Mesendoderm (in vitro differentiated cells): ENCODE measurements around the gene PDZD11.
"Not testable (repeated sequence)": the region's sequence is repeated elsewhere in the genome, so short reads cannot be mapped to it uniquely, and the experiment has no call there.

Experiments
- DNase-seq: peaks from one replicate; pipeline ENCODE4 v3.0.0; 2013
- H2AK5ac ChIP-seq: 2 replicates; pipeline ENCODE4 v1.6.1; 2013; ENCODE audit warnings: low read length, inconsistent platforms
- H2BK120ac ChIP-seq: 2 replicates; pipeline ENCODE4 v1.6.1; 2013; ENCODE audit warnings: low read depth, mild to moderate bottlenecking, low read length, moderate library complexity, mixed read lengths
- H2BK15ac ChIP-seq: replicated peaks from 2 replicates; pipeline ENCODE4 v1.6.1; 2013; ENCODE audit warnings: low read depth, mild to moderate bottlenecking, moderate library complexity
- H2BK5ac ChIP-seq: 2 replicates; pipeline ENCODE4 v1.6.1; 2013; ENCODE audit warnings: low read length, inconsistent platforms
- H3K18ac ChIP-seq: 2 replicates; pipeline ENCODE4 v1.6.1; 2013; ENCODE audit warnings: mild to moderate bottlenecking, low read length, mixed read lengths
- H3K23ac ChIP-seq: one replicate; pipeline ENCODE4 v1.6.1; 2013; ENCODE audit warnings: low read length
- H3K27ac ChIP-seq: 2 replicates; pipeline ENCODE4 v1.5.1; 2013; ENCODE audit warnings: low read depth, mild to moderate bottlenecking, inconsistent platforms, low read length, moderate library complexity
- H3K27me3 ChIP-seq: 2 replicates; pipeline ENCODE4 v1.6.1; 2013; ENCODE audit warnings: low read length, control low read depth, mild to moderate bottlenecking, inconsistent platforms; ENCODE audit not compliant: insufficient read depth, poor library complexity
- H3K36me3 ChIP-seq: 2 replicates; pipeline ENCODE4 v1.6.1; 2013; ENCODE audit warnings: low read length, inconsistent platforms; ENCODE audit not compliant: control insufficient read depth, insufficient read depth
- H3K4ac ChIP-seq: one replicate; pipeline ENCODE4 v1.6.1; 2013; ENCODE audit warnings: low read depth, mild to moderate bottlenecking, low read length, moderate library complexity
- H3K4me1 ChIP-seq: 2 replicates; pipeline ENCODE4 v1.6.1; 2013; ENCODE audit warnings: low read depth, low read length, inconsistent platforms; ENCODE audit not compliant: control insufficient read depth
- H3K4me2 ChIP-seq: 2 replicates; pipeline ENCODE4 v1.6.1; 2013; ENCODE audit warnings: low read length
- H3K4me3 ChIP-seq: 2 replicates; pipeline ENCODE4 v1.5.1; 2013; ENCODE audit warnings: mild to moderate bottlenecking, low read length
- H3K56ac ChIP-seq: one replicate; pipeline ENCODE4 v1.6.1; 2013; ENCODE audit warnings: low read length
- H3K79me1 ChIP-seq: 2 replicates; pipeline ENCODE4 v1.6.1; 2013; ENCODE audit warnings: low read length, inconsistent platforms
- H3K79me2 ChIP-seq: 2 replicates; pipeline ENCODE4 v1.6.1; 2013; ENCODE audit warnings: mild to moderate bottlenecking, low read length; ENCODE audit not compliant: control insufficient read depth, insufficient read depth
- H3K9ac ChIP-seq: 2 replicates; pipeline ENCODE4 v1.6.1; 2013; ENCODE audit warnings: low read length, inconsistent platforms
- H4K5ac ChIP-seq: one replicate; pipeline ENCODE4 v1.6.1; 2013; ENCODE audit warnings: low read length
- H4K8ac ChIP-seq: one replicate; pipeline ENCODE4 v1.6.1; 2013; ENCODE audit warnings: low read depth, mild to moderate bottlenecking, control low read depth, low read length, moderate library complexity
- WGBS: extraction: QIAGEN DNeasy Blood & Tissue Kit; methylation state at CpG from one replicate; pipeline ENCODE4 v1.1.7; 2013; ENCODE audit warnings: low lambda C conversion rate, missing lambda C conversion rate; ENCODE audit not compliant: insufficient coverage; ENCODE audit errors: extremely low coverage; 5-methylcytosine and 5-hydroxymethylcytosine counted together

PDZD11 gene

DNA sequence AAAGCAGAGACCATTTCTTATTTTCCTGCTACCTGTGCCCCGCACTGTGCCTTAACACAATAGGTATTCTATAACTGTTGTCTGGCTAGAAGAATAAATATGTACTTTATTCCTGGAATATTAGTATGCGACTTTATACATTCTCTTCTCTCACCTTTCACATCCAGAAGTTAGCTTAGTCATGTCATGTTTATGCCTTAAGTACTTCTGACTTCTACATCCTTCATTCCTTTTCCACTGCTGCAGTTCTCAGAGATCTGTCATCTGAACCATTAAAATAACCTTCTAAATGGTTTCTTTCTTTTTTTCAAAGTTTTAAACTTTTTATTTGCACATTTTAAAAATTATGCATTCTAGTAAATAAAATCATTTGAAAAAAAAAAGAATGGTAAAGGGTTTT is 34.6 kb upstream of the PDZD11 start:
- WGBS: no CpG with 5 or more reads among the region's 2 CpGs
- Histone ChIP-seq H3K4me2 (no peak overlapping the region), H3K18ac (no peak overlapping the region), H2BK120ac (no peak overlapping the region), H3K27me3 (no peaks in the 10 kb centered on the region), H2AK5ac (no peak overlapping the region), H4K5ac (no peak overlapping the region), H3K4ac (no peak overlapping the region), H2BK15ac (no peak overlapping the region), H4K8ac (no peak overlapping the region), H3K4me3 (no peak overlapping the region), H3K9ac (no peak overlapping the region), H3K79me1 (no peaks in the 10 kb centered on the region), H3K4me1 (no peaks in the 10 kb centered on the region), H3K23ac (no peak overlapping the region), H3K27ac (no peak overlapping the region), H3K36me3 (no peaks in the 10 kb centered on the region), H3K79me2 (no peaks in the 10 kb centered on the region), H3K56ac (no peak overlapping the region), H2BK5ac (no peak overlapping the region)
- DNase-seq: no peak

DNA sequence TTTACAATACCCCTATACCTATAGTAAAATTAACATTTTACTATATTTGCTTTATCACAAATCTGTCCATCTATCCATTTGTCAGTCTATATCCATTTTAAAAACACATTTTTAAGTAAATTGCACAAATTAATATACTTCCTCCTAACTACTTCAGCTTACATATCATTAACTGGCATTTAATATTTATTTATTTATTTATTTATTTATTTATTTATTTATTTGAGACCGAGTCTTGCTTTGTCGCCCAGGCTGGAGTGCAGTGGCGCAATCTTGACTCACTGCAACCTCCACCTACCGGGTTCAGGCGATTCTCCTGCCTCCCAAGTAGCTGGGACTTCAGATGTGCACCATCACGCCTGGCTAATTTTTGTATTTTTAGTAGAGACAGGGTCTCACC is 33.9 kb upstream of the PDZD11 start:
- not testable (repeated sequence) for H4K8ac ChIP-seq, H3K4me1 ChIP-seq, H3K4me3 ChIP-seq, H4K5ac ChIP-seq, H3K9ac ChIP-seq, H3K36me3 ChIP-seq, H3K4me2 ChIP-seq, H2BK120ac ChIP-seq, H2BK5ac ChIP-seq, H3K27me3 ChIP-seq, H2AK5ac ChIP-seq, H3K23ac ChIP-seq, H3K79me2 ChIP-seq, H3K79me1 ChIP-seq, H3K27ac ChIP-seq, H3K18ac ChIP-seq, DNase-seq, H2BK15ac ChIP-seq, H3K56ac ChIP-seq, H3K4ac ChIP-seq
- WGBS: no CpG with 5 or more reads among the region's 6 CpGs

DNA sequence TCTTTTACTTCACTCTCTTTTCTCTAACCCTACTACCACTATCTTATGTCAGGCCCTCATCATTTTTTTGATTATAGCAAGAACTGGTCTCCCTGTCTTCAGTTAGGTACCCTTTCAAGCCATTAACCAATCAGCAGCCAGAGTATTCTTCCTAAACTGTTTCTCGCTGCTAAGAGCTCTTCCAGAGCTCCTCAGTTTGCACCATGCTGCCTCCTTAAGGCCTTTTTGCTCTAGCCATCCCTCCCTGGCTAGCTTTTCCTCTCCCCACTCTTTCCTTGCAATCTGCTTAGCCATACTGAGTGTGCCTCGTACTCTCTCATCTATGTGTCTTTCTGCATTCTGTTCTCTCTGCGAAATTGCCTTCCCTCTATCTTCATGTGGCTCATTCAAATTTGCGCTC is 33.1 kb upstream of the PDZD11 start:
- H3K79me2 ChIP-seq: no peaks in the 10 kb centered on the region
- no peaks in the 10 kb centered on the region for H3K27me3 ChIP-seq
- no peak overlapping the region for H2AK5ac ChIP-seq
- H2BK120ac ChIP-seq: no peak overlapping the region
- H3K4ac ChIP-seq: no peak overlapping the region
- H3K4me3 ChIP-seq: no peak overlapping the region
- H3K27ac ChIP-seq: no peak overlapping the region
- H3K56ac ChIP-seq: no peak overlapping the region
- WGBS: no CpG with 5 or more reads among the region's 4 CpGs
- H3K18ac ChIP-seq: no peak overlapping the region
- H4K8ac ChIP-seq: no peak overlapping the region
- no peak overlapping the region for H3K23ac ChIP-seq
- no peak overlapping the region for H2BK15ac ChIP-seq
- no peak overlapping the region for H2BK5ac ChIP-seq
- no peak overlapping the region for H3K4me2 ChIP-seq
- H4K5ac ChIP-seq: no peak overlapping the region
- DNase-seq: peak; percentile 8
- no peak overlapping the region for H3K9ac ChIP-seq
- H3K36me3 ChIP-seq: no peaks in the 10 kb centered on the region
- no peaks in the 10 kb centered on the region for H3K4me1 ChIP-seq
- H3K79me1 ChIP-seq: no peaks in the 10 kb centered on the region

DNA sequence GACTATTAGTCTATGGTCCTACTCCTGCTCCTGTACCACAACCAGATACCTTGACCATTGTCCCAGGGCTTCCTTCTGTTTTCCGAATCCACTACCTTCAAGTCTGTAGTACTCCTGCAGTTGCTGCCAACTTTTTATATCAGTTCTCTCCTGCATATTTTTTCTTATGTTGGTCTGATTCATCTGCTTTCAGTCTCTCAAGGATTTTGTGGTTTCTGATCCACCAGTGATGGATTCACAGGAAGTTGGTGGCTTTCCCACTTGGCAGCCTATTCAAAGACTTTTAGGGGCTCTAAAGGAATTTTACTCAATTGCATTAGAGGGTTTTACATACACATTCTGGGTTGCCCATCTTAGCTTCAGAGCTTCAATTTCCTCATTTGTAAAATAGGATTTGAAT is 23.8 kb upstream of the PDZD11 start:
- Histone ChIP-seq H3K56ac (no peak overlapping the region), H3K36me3 (no peaks in the 10 kb centered on the region), H2BK15ac (no peak overlapping the region), H3K4ac (no peak overlapping the region), H3K4me2 (no peak overlapping the region), H3K79me2 (no peaks in the 10 kb centered on the region), H2BK120ac (no peak overlapping the region), H4K8ac (no peak overlapping the region), H2AK5ac (no peak overlapping the region), H3K4me1 (no peaks in the 10 kb centered on the region), H3K79me1 (no peaks in the 10 kb centered on the region), H3K27me3 (no peaks in the 10 kb centered on the region), H2BK5ac (no peak overlapping the region), H4K5ac (no peak overlapping the region), H3K27ac (no peak overlapping the region), H3K18ac (no peak overlapping the region), H3K9ac (no peak overlapping the region), H3K4me3 (no peak overlapping the region), H3K23ac (no peak overlapping the region)
- no peak for DNase-seq
- no CpG with 5 or more reads among the region's 1 CpG for WGBS

DNA sequence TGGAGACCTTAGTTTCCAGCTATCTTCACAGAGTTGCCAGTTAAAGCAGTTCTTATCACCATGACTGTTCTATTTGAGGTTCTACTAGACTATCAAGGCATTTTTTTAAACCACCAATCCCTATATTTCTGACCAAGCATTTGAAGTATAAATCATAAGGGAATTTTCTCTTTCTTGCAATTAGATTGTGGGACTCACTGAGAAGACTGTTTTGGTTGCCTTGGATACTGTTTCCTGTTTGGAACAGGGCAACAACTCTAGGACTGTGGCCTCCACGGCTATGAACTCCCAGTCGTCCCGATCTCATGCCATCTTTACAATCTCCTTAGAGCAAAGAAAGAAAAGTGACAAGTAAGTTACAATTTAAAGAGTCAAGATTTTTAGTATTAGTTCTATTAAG is 12.0 kb upstream of the PDZD11 start:
- H4K8ac ChIP-seq: no peak overlapping the region
- DNase-seq: peak; percentile 0
- no peak overlapping the region for H3K23ac ChIP-seq
- no peaks in the 10 kb centered on the region for H3K36me3 ChIP-seq
- H3K9ac ChIP-seq: no peak overlapping the region
- no peaks in the 10 kb centered on the region for H3K4me1 ChIP-seq
- H3K79me1 ChIP-seq: no peaks in the 10 kb centered on the region
- no CpG with 5 or more reads among the region's 3 CpGs for WGBS
- no peak overlapping the region for H2AK5ac ChIP-seq
- no peak overlapping the region for H3K4me2 ChIP-seq
- H3K4ac ChIP-seq: no peak overlapping the region
- H3K4me3 ChIP-seq: no peak overlapping the region
- H3K79me2 ChIP-seq: no peaks in the 10 kb centered on the region
- H2BK120ac ChIP-seq: no peak overlapping the region
- no peak overlapping the region for H3K18ac ChIP-seq
- no peak overlapping the region for H2BK15ac ChIP-seq
- no peak overlapping the region for H3K56ac ChIP-seq
- H3K27ac ChIP-seq: no peak overlapping the region
- no peaks in the 10 kb centered on the region for H3K27me3 ChIP-seq
- H4K5ac ChIP-seq: no peak overlapping the region
- no peak overlapping the region for H2BK5ac ChIP-seq

DNA sequence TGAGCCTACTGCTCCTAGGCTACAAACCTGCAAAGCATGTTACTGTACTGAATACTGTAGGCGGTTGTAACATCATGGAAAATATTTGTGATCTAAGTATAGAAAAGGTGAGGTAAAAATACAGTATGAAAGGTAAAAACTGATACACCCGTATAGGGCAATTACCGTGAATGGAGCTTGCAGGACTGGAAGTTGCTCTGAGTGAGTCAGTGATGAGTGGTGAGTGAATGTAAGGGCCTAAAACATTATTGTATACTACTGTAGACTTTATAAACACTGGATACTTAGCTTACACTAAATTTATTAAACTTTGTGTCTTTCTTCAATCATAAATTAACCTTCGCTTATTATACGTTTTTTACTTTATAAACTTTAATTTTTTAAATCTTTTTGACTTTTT is 3.9 kb upstream of the PDZD11 start:
- Histone ChIP-seq H3K56ac (no peak overlapping the region), H2BK120ac (no peak overlapping the region)
- no peak for DNase-seq

More for the DNA sequence above, 3.9 kb upstream of the PDZD11 start:
- H2BK15ac ChIP-seq: no peak overlapping the region
- H3K79me2 ChIP-seq: peaks cover 3% of the 10 kb centered on the region
- no peak overlapping the region for H3K9ac ChIP-seq
- no peak overlapping the region for H3K18ac ChIP-seq
- H3K27me3 ChIP-seq: no peaks in the 10 kb centered on the region
- H3K4ac ChIP-seq: no peak overlapping the region
- H4K5ac ChIP-seq: no peak overlapping the region
- H4K8ac ChIP-seq: no peak overlapping the region
- H3K36me3 ChIP-seq: no peaks in the 10 kb centered on the region
- H3K27ac ChIP-seq: no peak overlapping the region
- H2BK5ac ChIP-seq: no peak overlapping the region
- H3K4me3 ChIP-seq: no peak overlapping the region
- no peaks in the 10 kb centered on the region for H3K79me1 ChIP-seq
- H3K23ac ChIP-seq: no peak overlapping the region
- 100% methylated on average over 2 of the region's 5 CpGs for WGBS
- H2AK5ac ChIP-seq: no peak overlapping the region
- H3K4me2 ChIP-seq: no peak overlapping the region
- H3K4me1 ChIP-seq: no peaks in the 10 kb centered on the region
